Stimulated activated CD4-positive, alpha-beta T cell treated with anti-CD3 and anti-CD28 coated beads, Interleukin-1b, Interleukin-23, amount 100 ng/mL, for 1 hour (primary cell): Measurements from ENCODE around the gene TENT4A.

Experiments
- DNase-seq, 2 donors: peaks; one replicate each; pipeline ENCODE4 v3.0.0-alpha.2; 2020; ENCODE audit warnings: low read depth in 2 of 2

TENT4A gene

DNA sequence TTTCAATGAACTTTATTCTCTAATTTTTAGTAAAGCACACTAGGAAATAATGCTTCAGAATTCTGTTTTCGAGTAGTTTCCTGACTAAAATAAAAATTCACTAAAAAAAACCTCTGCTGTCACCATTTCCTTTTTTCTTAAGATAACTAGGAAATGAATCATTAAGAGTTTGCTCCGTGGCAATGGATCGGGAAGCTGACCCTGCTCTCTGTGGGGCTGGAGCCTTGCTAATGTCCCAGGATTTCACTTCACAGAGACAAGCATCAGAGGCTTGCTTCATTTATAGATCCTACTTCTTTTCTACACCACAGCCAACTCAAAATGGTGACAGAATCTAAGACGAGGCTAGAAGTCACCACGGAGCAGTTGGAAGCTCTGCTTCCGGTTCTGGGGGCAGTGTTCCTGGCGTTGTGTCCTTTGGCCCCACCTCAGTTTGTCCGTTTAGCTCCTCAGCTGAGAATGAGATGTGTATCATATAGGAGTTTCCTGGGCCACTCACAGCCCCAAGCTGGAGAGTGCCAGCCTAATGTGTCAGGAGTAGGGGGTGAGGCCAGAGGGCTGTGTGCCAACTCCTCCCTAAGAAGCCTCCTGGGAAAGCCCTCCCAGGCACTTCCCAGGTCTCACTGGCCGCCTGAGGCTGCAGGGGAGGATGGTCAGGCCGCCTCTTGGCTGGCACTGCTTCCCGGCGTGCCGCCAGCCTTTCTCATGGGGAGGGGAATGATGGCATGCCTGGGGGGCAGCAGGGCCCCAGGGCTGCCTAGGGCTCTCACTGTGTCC is 19.6 kb downstream of the TENT4A start:
- DNase-seq: no peak

DNA sequence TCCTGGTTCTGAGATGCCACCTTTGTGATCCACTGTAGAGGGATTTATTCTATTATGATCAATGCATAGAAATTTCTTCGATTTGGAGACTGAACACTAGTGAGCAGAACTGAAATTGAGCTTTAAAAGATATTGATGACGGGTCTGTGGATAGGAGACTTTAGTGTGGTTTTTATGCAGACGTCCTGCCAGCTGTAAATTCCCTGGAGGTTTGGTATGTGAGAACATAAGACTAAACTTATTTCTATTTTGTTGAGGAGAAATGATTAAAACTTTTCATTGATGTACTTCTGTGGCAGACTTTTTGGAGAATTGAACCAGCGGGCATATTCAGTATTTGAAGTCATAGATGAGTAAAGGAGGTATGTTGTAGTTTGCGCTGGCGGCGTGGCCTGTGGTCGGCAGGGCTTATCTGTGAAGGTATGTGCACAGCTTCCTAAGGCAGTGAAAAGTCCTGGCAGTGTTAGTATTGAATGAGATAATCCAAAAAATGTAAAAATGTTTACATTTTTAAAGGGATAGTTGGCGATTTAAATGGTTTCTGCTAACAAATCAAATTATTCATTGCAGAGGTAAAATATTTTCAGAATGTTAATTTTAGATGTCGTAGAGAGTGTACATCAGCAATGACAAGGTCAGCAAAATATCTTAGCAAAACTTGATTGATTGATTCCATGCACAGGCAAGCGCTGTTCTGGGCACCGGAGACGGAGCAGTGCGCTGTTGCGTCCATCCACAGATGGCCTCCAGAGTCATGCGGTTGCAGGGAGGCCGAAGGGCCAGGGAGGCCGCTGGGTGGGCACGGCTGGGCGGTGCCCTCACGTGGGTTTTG is 20.4 kb downstream of the TENT4A start:
- no peak for DNase-seq

DNA sequence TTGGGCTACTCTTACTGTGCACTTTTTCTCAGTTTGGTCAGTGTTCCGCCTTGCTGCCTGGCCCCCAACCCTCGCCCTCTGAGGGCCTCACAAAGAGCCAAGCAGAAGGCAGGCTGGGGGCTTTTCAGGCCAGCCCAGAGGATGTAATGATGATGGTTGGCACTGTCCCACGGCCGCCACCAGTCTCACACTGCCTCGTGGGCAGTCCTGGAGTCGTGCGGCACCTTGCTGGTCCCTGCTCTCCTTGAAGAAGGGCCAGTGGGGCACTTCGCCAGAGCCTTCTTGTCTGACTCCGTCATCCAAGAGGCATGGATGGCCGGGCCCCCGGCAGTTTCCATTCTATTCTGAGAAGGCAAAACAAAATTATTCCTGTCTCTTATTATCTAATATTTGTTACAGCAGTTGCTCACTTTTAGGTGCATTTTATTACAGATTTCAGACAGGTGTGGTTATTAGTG is 21.0 kb downstream of the TENT4A start:
- DNase-seq: no peak

DNA sequence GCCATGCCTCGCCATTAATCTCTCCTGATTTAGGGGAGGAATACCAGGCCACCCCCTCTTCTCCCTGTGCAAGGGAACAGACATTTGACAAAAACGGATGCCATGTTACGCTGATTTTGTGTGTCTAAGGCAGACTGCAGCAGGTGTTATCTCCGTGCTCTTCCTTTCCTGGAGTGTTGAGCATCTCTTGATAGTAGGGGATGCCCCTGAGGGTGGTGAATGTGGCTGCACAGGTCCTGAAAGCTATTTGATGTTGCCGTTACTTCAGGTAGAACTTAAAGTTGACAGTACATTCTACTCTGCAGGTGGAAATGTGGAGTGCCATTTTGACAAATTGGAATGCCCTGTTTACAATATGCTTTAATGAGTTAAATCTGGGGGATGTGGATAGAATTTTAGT is 21.5 kb downstream of the TENT4A start:
- no peak for DNase-seq

DNA sequence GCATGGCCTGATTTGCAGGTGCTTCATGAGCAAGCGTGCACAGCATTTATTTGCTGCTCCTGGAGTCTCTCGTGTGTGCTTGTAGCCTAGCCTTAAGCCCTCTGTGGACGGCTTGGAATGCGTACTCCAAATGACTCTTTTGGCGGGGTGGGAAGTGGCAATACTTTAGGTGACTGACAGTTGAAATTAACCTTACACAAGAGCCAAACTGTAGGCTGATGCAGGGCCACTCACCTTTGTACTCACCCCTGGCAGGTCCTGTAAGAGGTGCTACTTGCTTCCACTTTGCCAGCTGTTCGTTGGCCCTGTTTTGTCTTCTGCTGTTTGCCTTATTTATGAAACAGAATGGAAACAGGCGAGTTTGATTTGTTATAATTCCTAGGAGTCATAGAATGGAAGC is 22.9 kb downstream of the TENT4A start:
- no peak for DNase-seq

DNA sequence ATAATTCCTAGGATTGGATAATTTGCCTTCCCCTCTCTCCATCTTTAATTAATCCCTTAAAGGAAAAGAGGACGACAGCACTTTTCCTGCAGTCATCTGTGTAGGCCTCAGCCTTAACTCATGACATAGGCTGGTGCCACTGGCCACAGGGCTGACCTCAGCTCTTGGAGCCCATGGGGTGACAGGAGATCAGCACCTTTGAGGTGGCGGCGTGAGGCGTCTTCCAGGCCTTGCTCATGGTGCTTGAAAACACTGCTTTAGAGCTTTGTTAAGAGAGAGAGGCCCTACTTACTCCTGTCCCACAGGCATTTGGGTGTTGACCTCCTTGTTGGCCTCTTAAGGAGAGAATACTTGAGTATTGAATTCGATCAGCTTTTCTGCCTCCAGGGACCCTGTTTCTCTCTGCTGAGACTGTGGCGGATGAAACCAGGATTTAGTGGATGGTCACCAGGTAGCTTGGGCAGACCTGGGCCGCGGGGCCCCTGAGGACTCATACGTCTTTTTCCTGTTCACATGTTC is 23.4 kb downstream of the TENT4A start:
- no peak for DNase-seq

DNA sequence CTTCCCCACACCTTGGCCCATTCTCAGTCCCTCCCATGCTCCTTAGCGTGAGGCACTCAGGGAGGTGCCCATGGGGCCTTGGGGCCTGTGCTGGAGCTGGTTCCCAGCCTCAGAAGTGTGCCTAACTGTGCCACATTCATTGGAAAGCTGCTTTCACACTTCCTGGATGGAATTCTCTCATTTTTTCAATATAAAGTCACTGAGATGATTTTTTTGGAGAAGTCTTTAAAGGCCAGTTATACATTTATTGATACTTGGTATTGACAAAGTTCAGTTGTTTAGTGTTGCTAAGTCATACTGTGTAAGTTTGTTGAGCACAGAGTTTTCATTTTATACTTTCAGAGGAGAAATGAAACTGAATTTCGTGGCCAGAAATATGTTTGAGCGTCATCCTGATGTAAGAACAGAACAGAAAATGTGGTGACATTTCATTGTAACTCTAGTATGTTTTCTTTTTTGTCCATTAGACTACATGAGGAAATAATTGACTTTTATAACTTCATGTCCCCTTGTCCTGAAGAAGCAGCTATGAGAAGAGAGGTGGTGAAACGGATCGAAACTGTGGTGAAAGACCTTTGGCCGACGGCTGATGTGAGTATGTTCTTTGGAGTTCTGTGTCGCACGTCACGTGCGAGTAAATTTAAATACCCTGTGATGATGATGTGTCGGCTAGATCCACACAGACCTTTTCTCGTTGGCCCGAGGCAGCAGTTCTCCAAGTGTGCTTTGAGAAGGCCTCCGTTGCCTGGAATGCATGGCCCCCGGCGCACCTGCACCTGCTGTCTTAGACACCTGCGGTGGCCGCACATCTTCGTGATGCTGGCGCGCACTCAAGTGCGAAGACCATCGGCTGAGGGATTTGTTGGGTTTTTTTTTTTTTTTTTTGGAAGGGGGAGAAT is 24.1 kb downstream of the TENT4A start:
- no peak for DNase-seq

DNA sequence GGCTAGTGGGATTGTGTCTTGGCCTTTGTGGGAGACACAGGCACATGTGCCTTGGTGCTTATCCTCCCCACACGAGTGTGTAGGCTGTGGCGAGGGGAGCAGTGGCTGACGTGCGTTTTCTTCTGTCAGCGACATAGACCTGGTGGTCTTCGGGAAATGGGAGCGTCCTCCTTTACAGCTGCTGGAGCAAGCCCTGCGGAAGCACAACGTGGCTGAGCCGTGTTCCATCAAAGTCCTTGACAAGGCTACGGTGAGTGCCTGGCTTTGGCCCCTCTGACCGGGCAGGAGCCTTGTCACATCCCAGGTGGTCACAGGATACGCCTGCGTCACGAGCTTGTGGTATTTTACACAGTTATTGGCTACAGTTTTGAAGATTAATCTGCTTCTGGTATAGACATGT is 26.4 kb downstream of the TENT4A start:
- no peak for DNase-seq

DNA sequence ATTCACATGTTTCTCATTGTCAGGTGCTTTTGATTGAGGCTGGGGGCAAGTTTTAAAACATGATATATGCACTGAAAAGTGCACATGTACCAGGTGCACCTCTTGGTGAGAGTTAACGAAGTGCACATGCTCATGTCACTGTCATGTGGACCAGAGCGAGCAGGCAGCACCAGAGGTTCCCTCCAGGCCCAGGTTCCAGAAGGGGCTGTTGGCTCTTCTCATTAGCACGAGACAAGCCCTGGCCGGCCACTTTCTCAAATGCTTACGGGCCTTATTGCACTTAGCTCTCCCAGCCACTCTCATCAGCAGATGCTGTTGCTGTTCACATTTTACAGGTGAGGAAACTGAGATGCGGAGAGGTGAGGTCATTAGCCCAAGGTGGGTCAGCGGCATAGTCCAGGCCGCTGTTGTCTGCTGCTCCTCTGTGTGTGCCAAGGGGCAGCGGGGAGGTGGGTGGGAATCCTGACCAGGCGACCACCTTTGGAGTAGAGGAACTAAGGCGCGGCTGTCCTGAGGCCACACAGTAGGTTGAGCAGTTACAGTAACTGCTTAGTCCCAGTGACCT is 27.4 kb downstream of the TENT4A start:
- DNase-seq: no peak

DNA sequence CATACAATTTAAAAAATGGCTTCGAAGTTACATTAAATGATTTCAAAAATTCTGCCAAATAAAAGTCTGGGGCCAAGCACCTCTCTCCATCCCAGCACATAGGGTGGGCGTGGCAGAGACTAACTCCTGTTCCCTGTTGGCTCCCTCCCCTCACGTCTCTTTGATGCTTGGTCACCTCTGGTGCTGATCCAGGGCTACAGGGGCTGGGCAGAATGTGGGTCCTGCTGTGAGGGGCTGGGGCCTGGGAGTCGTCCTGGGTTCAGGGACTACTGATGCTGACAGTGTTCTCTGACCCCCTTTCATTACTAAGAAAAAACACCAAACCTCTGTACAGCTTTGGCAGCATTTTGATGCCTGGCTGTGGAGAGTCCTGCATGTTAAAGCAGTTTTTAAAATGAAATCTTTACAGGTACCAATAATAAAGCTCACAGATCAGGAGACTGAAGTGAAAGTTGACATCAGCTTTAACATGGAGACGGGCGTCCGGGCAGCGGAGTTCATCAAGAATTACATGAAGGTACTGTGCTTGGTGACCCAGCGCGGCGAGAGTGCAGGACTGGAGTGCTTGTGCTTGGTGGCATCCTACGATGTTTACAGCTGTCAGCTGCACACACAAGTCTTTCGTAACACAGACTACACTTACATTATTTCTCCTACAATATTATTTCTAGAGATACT is 29.0 kb downstream of the TENT4A start:
- no peak for DNase-seq

DNA sequence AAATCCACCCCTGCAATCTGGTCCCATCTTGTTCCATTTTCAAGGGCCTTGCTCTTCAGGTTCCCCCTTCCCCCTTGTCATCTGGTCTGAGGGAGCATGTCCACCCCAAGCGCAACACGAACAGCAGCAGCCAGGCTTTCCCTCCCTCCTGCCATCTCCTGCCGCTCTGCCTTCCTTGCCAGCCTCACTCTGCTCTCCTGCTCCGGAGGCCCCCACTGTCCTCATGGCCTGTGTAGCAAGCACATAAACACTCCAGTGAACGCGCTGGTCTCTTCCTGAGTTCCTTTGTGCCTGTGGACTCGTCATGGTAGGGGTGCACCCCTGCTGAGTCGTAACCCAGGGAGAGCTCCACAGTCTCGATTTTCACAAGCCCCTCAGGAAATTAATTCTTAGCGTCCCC is 29.9 kb downstream of the TENT4A start:
- DNase-seq: no peak

DNA sequence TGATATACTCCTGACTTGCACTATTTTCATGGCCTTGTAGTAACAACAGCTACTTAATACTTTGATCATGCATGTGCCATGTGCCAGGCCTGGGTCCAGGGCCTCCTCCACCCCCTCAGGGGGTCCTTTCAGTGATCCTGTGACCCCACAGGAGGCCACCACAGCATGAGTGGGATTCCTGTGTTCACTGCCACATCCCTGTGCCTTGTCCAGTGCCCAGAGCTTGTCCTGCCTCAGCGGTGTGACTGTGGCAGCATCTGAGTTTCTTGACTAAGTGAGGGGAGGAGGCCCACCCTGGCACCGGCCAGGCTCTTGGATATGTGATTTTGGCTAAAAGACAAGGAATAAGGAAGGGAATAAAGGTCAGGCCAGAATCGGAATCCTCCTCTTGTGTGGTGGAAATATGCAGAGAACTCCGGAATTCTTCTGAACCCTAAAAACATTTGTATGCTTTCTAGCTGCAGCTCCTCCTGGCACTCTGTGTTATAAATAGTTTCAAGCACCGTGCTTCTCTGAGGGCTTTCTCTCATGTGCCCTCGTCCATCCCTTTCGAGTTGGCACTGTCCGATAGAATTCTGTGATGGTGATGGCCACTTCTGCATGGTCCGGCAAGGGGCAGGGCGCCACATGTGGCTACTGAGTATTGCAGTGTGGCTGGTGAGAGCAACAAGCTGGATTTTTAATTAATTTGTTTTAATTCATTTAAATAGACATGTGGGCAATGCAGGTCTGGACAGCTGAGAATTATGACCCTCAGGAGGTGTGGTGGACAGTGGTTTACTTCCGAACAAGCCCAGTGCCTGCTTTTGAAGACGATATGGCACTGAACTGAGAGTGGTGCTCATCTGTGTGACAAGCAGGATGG is 31.8 kb downstream of the TENT4A start:
- DNase-seq: no peak

DNA sequence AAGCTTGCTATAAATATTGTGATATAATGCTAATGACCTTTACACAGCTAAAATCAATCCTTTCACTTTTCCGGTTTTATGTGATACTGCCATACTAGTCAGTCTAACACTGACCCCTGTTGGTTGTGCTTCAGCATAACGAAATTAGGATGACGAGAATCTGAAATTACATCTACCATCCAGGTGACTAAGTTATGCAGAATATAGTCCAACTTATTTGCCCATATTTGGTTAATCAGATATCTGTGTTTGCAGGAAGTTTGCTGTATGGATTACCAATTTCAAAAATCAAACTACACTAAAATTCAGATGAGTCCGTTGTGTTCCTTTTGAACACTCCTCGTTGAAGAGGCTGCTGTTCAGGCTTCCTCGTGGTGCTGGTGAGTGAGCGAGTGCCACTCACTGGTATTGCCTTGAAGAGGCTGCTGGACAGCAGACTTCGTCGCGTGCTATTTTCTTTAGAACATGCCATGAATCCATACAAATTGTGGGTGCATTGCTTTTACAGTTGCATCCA is 32.5 kb downstream of the TENT4A start:
- no peak for DNase-seq

DNA sequence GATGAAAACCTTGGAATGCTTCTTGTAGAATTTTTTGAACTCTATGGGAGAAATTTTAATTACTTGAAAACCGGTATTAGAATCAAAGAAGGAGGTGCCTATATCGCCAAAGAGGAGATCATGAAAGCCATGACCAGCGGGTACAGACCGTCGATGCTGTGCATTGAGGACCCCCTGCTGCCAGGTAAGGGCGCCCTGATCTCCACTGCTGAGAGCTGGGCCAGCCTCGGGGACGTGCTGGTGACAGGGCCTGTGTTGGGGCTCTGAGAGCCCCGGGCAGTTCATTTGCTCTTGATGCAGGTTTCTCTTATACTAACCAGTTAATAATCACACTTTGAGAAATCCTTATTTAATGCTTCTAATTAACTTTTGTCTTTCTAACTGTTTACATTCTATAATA is 33.0 kb downstream of the TENT4A start:
- no peak for DNase-seq

DNA sequence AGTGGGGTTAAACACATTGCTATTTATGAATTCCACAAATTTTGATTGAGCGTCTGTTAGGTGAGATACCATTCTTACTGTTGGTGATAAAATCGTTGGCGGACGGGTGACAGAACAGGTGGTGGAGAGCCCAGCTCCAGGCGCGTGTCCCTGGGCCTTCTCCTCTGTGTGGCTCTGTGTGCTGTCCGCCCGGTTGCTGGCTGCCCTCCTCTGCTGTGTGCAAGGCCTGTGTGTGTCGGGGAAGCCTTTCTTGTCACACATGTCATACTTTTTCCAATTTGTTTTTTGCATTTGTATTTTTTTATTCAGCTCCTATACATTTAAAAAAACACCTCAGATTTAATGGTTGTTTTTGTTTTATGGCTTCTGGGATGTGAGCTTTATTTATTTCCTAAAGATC is 33.9 kb downstream of the TENT4A start:
- DNase-seq: no peak

DNA sequence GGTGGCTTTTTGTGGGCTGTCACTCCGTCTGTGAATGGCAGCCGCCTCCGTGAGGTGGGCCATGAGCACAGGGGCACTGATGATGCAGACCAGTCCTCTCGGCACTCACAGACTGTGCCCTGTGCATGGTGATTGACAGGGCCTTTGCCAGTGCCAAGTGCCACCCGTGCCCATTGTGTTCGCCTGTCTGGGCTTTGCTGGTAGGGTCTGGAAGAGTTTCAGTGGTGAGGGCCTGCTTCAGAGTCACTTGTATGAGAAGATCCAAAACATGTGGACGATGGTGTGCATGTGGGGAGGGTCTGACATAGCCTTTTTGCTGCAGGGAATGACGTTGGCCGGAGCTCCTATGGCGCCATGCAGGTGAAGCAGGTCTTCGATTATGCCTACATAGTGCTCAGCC is 34.9 kb downstream of the TENT4A start:
- no peak for DNase-seq

DNA sequence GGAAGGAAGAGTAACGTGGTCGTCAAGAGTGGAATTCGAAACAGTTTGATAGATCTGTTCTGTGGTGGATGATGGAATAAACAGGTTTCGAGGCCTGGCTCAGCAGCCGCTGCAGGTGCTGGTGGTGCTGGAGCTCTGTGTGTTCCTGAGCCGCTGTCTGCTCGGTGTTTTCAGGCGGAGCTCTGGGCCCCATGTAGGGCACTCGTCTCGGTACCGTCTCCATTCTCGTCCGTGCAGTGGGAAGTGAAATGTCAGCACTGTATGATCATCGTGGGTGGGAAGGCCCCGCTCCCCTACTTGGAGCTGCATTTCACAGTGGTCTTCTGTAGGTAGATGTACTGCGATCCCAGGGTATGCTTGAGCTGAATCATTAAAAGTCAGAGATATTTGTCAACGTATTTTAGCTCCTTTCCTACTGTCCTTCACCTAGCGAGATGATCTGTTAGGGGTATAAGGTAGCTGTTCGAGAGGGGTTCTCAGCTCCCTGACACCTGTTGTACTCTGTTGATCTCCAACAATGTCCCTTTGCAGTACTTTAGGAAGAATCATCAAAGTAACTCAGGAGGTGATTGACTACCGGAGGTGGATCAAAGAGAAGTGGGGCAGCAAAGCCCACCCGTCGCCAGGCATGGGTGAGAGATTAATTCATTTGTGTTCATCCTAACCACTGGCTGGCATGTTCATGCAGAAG is 35.9 kb downstream of the TENT4A start:
- DNase-seq: no peak

DNA sequence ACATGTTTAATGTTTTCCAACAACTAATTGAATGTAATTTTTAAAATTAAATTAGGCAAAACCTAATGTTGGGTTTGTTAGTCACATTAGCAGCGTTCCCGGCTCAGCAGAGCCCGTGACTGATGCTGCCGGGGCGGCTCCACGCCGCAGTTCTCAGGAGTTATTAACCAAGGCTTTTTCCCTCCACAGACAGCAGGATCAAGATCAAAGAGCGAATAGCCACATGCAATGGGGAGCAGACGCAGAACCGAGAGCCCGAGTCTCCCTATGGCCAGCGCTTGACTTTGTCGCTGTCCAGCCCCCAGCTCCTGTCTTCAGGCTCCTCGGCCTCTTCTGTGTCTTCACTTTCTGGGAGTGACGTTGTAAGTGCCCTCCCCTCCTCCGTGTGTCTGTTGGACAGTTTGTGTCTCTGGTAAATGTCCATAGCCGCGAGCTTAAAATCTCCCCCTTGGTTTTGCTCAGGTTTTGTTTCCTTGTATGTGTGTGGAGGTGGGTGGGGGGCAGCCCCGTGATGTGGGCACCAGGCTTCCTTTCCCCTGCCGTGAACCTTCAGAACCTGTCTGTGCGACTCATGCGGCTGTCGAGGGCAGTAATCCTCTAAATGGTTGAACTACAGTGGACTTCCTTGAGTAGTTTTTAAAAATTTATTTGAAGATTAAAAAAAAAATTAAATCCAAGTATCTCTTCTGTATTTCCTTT is 37.1 kb downstream of the TENT4A start:
- no peak for DNase-seq
